Measurements from ENCODE around the gene CALML4.

DNA sequence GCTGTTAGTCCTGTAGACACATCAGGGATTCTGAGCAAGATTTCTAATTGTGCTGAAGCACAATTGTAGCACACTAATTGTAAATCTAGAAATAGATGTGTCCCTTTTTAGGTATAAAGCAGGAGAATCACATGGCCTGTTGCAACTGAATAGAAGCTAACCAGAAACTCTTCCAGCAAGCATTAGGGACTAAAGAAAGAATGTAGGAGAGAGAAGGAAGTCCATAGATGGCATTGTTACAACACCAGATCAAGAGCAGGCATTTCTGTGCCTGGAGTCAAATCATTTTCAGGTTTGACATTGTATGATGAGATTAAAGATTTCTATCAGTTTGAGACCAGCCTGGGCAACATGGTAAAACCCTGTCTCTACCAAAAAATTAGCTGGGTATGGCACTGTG is 27.4 kb downstream of the CALML4 start:
- TF ChIP-seq, protein P1, sequence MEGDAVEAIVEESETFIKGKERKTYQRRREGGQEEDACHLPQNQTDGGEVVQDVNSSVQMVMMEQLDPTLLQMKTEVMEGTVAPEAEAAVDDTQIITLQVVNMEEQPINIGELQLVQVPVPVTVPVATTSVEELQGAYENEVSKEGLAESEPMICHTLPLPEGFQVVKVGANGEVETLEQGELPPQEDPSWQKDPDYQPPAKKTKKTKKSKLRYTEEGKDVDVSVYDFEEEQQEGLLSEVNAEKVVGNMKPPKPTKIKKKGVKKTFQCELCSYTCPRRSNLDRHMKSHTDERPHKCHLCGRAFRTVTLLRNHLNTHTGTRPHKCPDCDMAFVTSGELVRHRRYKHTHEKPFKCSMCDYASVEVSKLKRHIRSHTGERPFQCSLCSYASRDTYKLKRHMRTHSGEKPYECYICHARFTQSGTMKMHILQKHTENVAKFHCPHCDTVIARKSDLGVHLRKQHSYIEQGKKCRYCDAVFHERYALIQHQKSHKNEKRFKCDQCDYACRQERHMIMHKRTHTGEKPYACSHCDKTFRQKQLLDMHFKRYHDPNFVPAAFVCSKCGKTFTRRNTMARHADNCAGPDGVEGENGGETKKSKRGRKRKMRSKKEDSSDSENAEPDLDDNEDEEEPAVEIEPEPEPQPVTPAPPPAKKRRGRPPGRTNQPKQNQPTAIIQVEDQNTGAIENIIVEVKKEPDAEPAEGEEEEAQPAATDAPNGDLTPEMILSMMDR (IDR thresholded peaks at IDR 0.05; ENCODE audit: low read length) = no peak
- no peak for TF ChIP-seq EZH2 (IDR thresholded peaks at IDR 0.05; ENCODE audit: borderline replicate concordance, low read length)

Data from OCI-LY1 (cell line).